H1 (cell line): ENCODE data around the gene USH2A. TPM values are rescaled to one million over a fixed set of nuclear protein-coding genes. Genes with fewer than 3 reads are reported as not detected.

ENCODE experiments used
- CTCF ChIA-PET: fragments of 300-600 bp; sonication (Branson Sonifier 250); formaldehyde crosslinking; loops from one replicate; lab custom pipeline; 2021; ENCODE audit not compliant: partially characterized antibody; lab: Charles Lee
- POLR2A ChIA-PET: fragments of 300-600 bp; sonication (Branson Sonifier 250); formaldehyde crosslinking; loops from one replicate; lab custom pipeline; 2021; ENCODE audit warnings: inconsistent platforms; ENCODE audit not compliant: partially characterized antibody; lab: Charles Lee
- DNase-seq, 2 experiments: peaks; one replicate each; pipeline versions ENCODE4 v3.0.0 to v3.0.0-alpha.2; 2010 to 2022; ENCODE audit warnings: low spot score in 2 of 2, low read depth in 1 of 2, mixed read lengths in 1 of 2
- FAIRE-seq: peaks from 2 replicates; lab custom pipeline; 2011; peaks lifted over from hg19 to GRCh38; lab: Jason Lieb, UNC
- H2AFZ ChIP-seq: 2 replicates; pipeline ENCODE4 v1.8.1; 2012; ENCODE audit warnings: low read length, inconsistent platforms
- H2AK5ac ChIP-seq: 2 replicates; pipeline ENCODE4 v1.6.1; 2013; ENCODE audit warnings: low read depth, low read length
- H2BK120ac ChIP-seq: replicated peaks from 2 replicates; pipeline ENCODE3; 2013; ENCODE audit warnings: low read depth, low read length, inconsistent platforms
- H2BK12ac ChIP-seq: 2 replicates; pipeline ENCODE4 v1.6.1; 2013; ENCODE audit warnings: low read depth, low read length
- H2BK15ac ChIP-seq: 2 replicates; pipeline ENCODE4 v1.6.1; 2013; ENCODE audit warnings: low read length
- H2BK20ac ChIP-seq: 2 replicates; pipeline ENCODE4 v1.6.1; 2013; ENCODE audit warnings: low read length
- H2BK5ac ChIP-seq: 2 replicates; pipeline ENCODE4 v1.6.1; 2013; ENCODE audit warnings: low read depth, low read length
- H3K14ac ChIP-seq: 2 replicates; pipeline ENCODE4 v1.6.1; 2013; ENCODE audit warnings: inconsistent platforms; ENCODE audit not compliant: insufficient read length
- H3K18ac ChIP-seq: 2 replicates; pipeline ENCODE4 v1.6.1; 2013; ENCODE audit warnings: low read length; ENCODE audit errors: extremely low read depth
- H3K23ac ChIP-seq: 2 replicates; pipeline ENCODE4 v1.6.1; 2013; ENCODE audit warnings: inconsistent platforms; ENCODE audit not compliant: insufficient read length
- H3K23me2 ChIP-seq: 2 replicates; pipeline ENCODE4 v1.6.1; 2013; ENCODE audit warnings: low read depth, low read length
- H3K27ac ChIP-seq: 2 replicates; pipeline ENCODE4 v1.6.1; 2011; ENCODE audit warnings: low read depth, low read length, inconsistent platforms
- H3K27me3 ChIP-seq, 4 experiments: replicated peaks in 1 of 4; 1 replicate in 1 of 4; 2 replicates in 3 of 4; pipeline versions ENCODE4 v1.6.1 to v1.8.1; 2011 to 2013; ENCODE audit warnings: low read length in 3 of 4, mild to moderate bottlenecking in 3 of 4, inconsistent platforms in 2 of 4, mixed read lengths in 2 of 4, moderate library complexity in 1 of 4; ENCODE audit not compliant: control insufficient read depth in 3 of 4, insufficient read depth in 3 of 4; ENCODE audit errors: extremely low read depth in 1 of 4
- H3K36me3 ChIP-seq, 4 experiments: 2 replicates each; pipeline versions ENCODE4 v1.6.1 to v1.8.1; 2011 to 2013; ENCODE audit warnings: mild to moderate bottlenecking in 4 of 4, low read length in 3 of 4, moderate library complexity in 2 of 4, control low read depth in 1 of 4, inconsistent platforms in 1 of 4; ENCODE audit not compliant: insufficient read depth in 4 of 4, control insufficient read depth in 2 of 4
- H3K4ac ChIP-seq: replicated peaks from 2 replicates; pipeline ENCODE3; 2013; ENCODE audit warnings: low read length, low read depth, mixed read lengths, inconsistent platforms; ENCODE audit not compliant: insufficient read length
- H3K4me1 ChIP-seq, 4 experiments: replicated peaks in 1 of 4; 1 replicate in 1 of 4; 2 replicates in 3 of 4; pipeline versions ENCODE4 v1.6.1 to v1.8.1; 2011 to 2013; ENCODE audit warnings: low read length in 3 of 4, inconsistent platforms in 2 of 4, mixed read lengths in 1 of 4; ENCODE audit not compliant: insufficient read depth in 4 of 4, control insufficient read depth in 3 of 4
- H3K4me2 ChIP-seq, 2 experiments: 2 replicates each; pipeline versions ENCODE4 v1.6.1 to v1.8.1; 2011 to 2013; ENCODE audit warnings: low read depth in 2 of 2, low read length in 2 of 2, control low read depth in 1 of 2, inconsistent platforms in 1 of 2, mild to moderate bottlenecking in 1 of 2; ENCODE audit not compliant: insufficient read depth in 1 of 2
- H3K4me3 ChIP-seq, 4 experiments: fragments of 200-600, 300-600 bp in 1 of 4; sonication (generic), shearing (Covaris generic), sonication (Bioruptor Twin) in 1 of 4; 2 replicates each; pipeline versions ENCODE4 v1.5.1 to v1.8.1; 2011 to 2016; ENCODE audit warnings: low read length in 4 of 4, low read depth in 3 of 4, control low read depth in 2 of 4, inconsistent platforms in 2 of 4, mild to moderate bottlenecking in 2 of 4, mixed read lengths in 1 of 4, moderate library complexity in 1 of 4; ENCODE audit not compliant: insufficient read depth in 2 of 4; ENCODE audit errors: extremely low read depth in 1 of 4
- H3K56ac ChIP-seq: replicated peaks from 2 replicates; pipeline ENCODE3; 2013; ENCODE audit warnings: low read depth, mild to moderate bottlenecking, mixed read lengths, low read length, inconsistent platforms; ENCODE audit not compliant: insufficient read length
- H3K79me1 ChIP-seq: 2 replicates; pipeline ENCODE4 v1.6.1; 2013; ENCODE audit warnings: low read depth, low read length, control low read depth
- H3K79me2 ChIP-seq, 2 experiments: 2 replicates each; pipeline versions ENCODE4 v1.6.1 to v1.8.1; 2012 to 2013; ENCODE audit warnings: low read length in 2 of 2, mild to moderate bottlenecking in 2 of 2, inconsistent platforms in 1 of 2; ENCODE audit not compliant: insufficient read depth in 2 of 2, control insufficient read depth in 1 of 2
- H3K9ac ChIP-seq, 4 experiments: replicated peaks in 1 of 4; 1 replicate in 1 of 4; 2 replicates in 3 of 4; pipeline versions ENCODE4 v1.6.1 to v1.8.1; 2011 to 2013; ENCODE audit warnings: low read depth in 3 of 4, low read length in 3 of 4, control low read depth in 2 of 4, mild to moderate bottlenecking in 2 of 4, moderate library complexity in 2 of 4, inconsistent platforms in 1 of 4; ENCODE audit errors: extremely low read depth in 1 of 4
- H3K9me3 ChIP-seq, 2 experiments: 2 replicates each; pipeline versions ENCODE4 v1.6.1 to v1.8.1; 2012 to 2013; ENCODE audit warnings: mild to moderate bottlenecking in 2 of 2, moderate library complexity in 2 of 2, control low read depth in 1 of 2, inconsistent platforms in 1 of 2, low read depth in 1 of 2, low read length in 1 of 2, mixed read lengths in 1 of 2; ENCODE audit not compliant: insufficient read depth in 2 of 2
- H4K20me1 ChIP-seq, 2 experiments: replicated peaks in 1 of 2; 2 replicates each; pipeline versions ENCODE3 to v1.8.1; 2011 to 2013; ENCODE audit warnings: inconsistent platforms in 2 of 2, low read length in 2 of 2, mild to moderate bottlenecking in 1 of 2; ENCODE audit not compliant: insufficient read depth in 2 of 2, control insufficient read depth in 1 of 2
- H4K5ac ChIP-seq: 2 replicates; pipeline ENCODE4 v1.6.1; 2013; ENCODE audit warnings: low read length, low read depth, mixed read lengths, inconsistent platforms; ENCODE audit not compliant: insufficient read length
- H4K8ac ChIP-seq: 2 replicates; pipeline ENCODE4 v1.8.0; 2013; ENCODE audit warnings: mild to moderate bottlenecking, moderate library complexity, low read length, inconsistent platforms; ENCODE audit not compliant: insufficient read depth; ENCODE audit errors: extremely low read depth
- H4K91ac ChIP-seq: replicated peaks from 2 replicates; pipeline ENCODE3; 2013; ENCODE audit warnings: low read length, mixed read lengths, inconsistent platforms; ENCODE audit not compliant: insufficient read length
- BRCA1 ChIP-seq: IDR thresholded peaks from 2 replicates; pipeline ENCODE4 v1.6.1; 2012; ENCODE audit warnings: low read depth, low read length, improper control_type of control experiment
- EP300 ChIP-seq, 2 experiments: IDR thresholded peaks; 1 replicate in 1 of 2; 2 replicates in 1 of 2; pipeline ENCODE4 v1.6.1; 2011 to 2012; ENCODE audit warnings: low read depth in 2 of 2, low read length in 2 of 2, mild to moderate bottlenecking in 2 of 2, borderline replicate concordance in 1 of 2, inconsistent platforms in 1 of 2, moderate library complexity in 1 of 2
- GABPA ChIP-seq: IDR thresholded peaks from 2 replicates; pipeline ENCODE4 v1.6.1; 2011; ENCODE audit warnings: mild to moderate bottlenecking, low read length, moderate library complexity, borderline replicate concordance; ENCODE audit not compliant: insufficient read depth
- JUND ChIP-seq: IDR thresholded peaks from 2 replicates; pipeline ENCODE4 v1.6.1; 2011; ENCODE audit warnings: mild to moderate bottlenecking, improper control_type of control experiment, low read length
- KDM5A ChIP-seq: fragments of 200-600 bp; IDR thresholded peaks from 2 replicates; pipeline ENCODE4 v1.7.1; 2012; ENCODE audit warnings: mild to moderate bottlenecking, low read length, inconsistent platforms, mixed read lengths
- POLR2A ChIP-seq, 2 experiments: IDR thresholded peaks; 1 replicate in 1 of 2; 2 replicates in 1 of 2; pipeline ENCODE4 v1.6.1; 2011; ENCODE audit warnings: low read depth in 2 of 2, low read length in 2 of 2, mild to moderate bottlenecking in 2 of 2; ENCODE audit errors: control extremely low read depth in 1 of 2
- SAP30 ChIP-seq: fragments of 300-600 bp; sonication (generic); IDR thresholded peaks from 2 replicates; pipeline ENCODE4 v1.7.1; 2012; ENCODE audit warnings: low read length, moderate library complexity, mild to moderate bottlenecking, inconsistent platforms; ENCODE audit not compliant: insufficient read depth, insufficient replicate concordance
- SIN3A ChIP-seq, 2 experiments: IDR thresholded peaks in 1 of 2; conservative IDR thresholded peaks in 1 of 2; 2 replicates each; pipeline ENCODE4 v1.6.1; 2011 to 2012; ENCODE audit warnings: low read length in 2 of 2, improper control_type of control experiment in 1 of 2, low read depth in 1 of 2, mild to moderate bottlenecking in 1 of 2
- SIRT6 ChIP-seq: IDR thresholded peaks from one replicate; pipeline ENCODE4 v1.7.1; 2012; ENCODE audit warnings: low read length, inconsistent platforms
- SP1 ChIP-seq: IDR thresholded peaks from 2 replicates; pipeline ENCODE4 v1.6.1; 2011; ENCODE audit warnings: low read depth, low read length
- SP4 ChIP-seq: IDR thresholded peaks from 2 replicates; pipeline ENCODE4 v1.6.1; 2012; ENCODE audit warnings: low read length, inconsistent platforms
- SRF ChIP-seq: IDR thresholded peaks from 2 replicates; pipeline ENCODE4 v1.6.1; 2011; ENCODE audit warnings: mild to moderate bottlenecking, low read depth, low read length, moderate library complexity
- SUZ12 ChIP-seq: fragments of 200-600 bp; sonication (generic); IDR thresholded peaks from 2 replicates; pipeline ENCODE4 v1.6.1; 2012; ENCODE audit warnings: mild to moderate bottlenecking, inconsistent platforms, low read length, moderate library complexity, mixed read lengths
- TCF12 ChIP-seq: IDR thresholded peaks from 2 replicates; pipeline ENCODE4 v1.6.1; 2011; ENCODE audit warnings: low read depth, mild to moderate bottlenecking, low read length
- WGBS, 2 experiments: shearing (Covaris generic) in 1 of 2; methylation state at CpG; one replicate each; pipeline versions ENCODE4 v1.1.6 to v1.1.7; 2013 to 2015; ENCODE audit warnings: low lambda C conversion rate in 2 of 2, mixed read lengths in 2 of 2, inconsistent platforms in 1 of 2, low coverage in 1 of 2, missing lambda C conversion rate in 1 of 2; ENCODE audit not compliant: insufficient replicate concordance in 2 of 2, insufficient coverage in 1 of 2, insufficient read length in 1 of 2; ENCODE audit errors: extremely low coverage in 1 of 2, missing lambda C conversion rate in 1 of 2; 5-methylcytosine and 5-hydroxymethylcytosine counted together
- polyA plus RNA-seq, 7 experiments: library from polyadenylated mRNA; depleted of rRNA in 3 of 7; stranded (reverse) in 5 of 7; unstranded in 2 of 7; fragments of >200 nt in 5 of 7; fragments of 200-250 nt in 2 of 7; gene quantifications; 1 replicate in 5 of 7; 2 replicates in 1 of 7; 4 replicates in 1 of 7; pipeline versions ENCODE4 v1.2.1 to v1.2.3, GENCODE V29; 2011 to 2013; ENCODE audit warnings: missing spikeins in 2 of 7, mixed read lengths in 2 of 7
- total RNA-seq: library from RNA; stranded (reverse); fragmentation: NEBNext Ultra II Directional; extraction: Animal tissue kit (Norgen Biotek cat#: 25700); gene quantifications from 2 replicates; pipeline ENCODE4 v1.2.1, GENCODE V29; 2021

The USH2A gene
- total and polyA plus RNA-seq, 2 of the 8 experiments (the other 6 are each of a cell fraction or from before 2014, with no cell fraction given): 0.02 to 0.17 TPM

- no peak overlapping the region for H3K23ac ChIP-seq
- no peaks in the 10 kb centered on the region for H3K23me2 ChIP-seq
- H3K56ac ChIP-seq: no peak overlapping the region
- H4K5ac ChIP-seq: no peak overlapping the region
- no peak overlapping the region for H4K91ac ChIP-seq
- no peak overlapping the region for H3K9ac ChIP-seq
- no peak overlapping the region for H3K4me2 ChIP-seq
- H2BK15ac ChIP-seq: no peak overlapping the region
- H3K4me3 ChIP-seq: no peak overlapping the region
- FAIRE-seq: no peak
- no peak overlapping the region for H3K14ac ChIP-seq
- H2AFZ ChIP-seq: 0 out of 2 replicates have a peak overlapping the region, but pooled peaks have one; percentile 20
- H3K18ac ChIP-seq: no peak overlapping the region
- H3K79me1 ChIP-seq: no peaks in the 10 kb centered on the region
- no peaks in the 10 kb centered on the region for H3K27me3 ChIP-seq
- no peak overlapping the region for H2BK120ac ChIP-seq
- WGBS, 2 experiments: 98% methylated on average over 3 of the region's 3 CpGs; no CpG with 5 or more reads in 1 of the 2 experiments
- POLR2A ChIA-PET: no interaction called here
- no peak overlapping the region for H3K4ac ChIP-seq
- no peaks in the 10 kb centered on the region for H3K4me1 ChIP-seq
- no peak for DNase-seq
- no peaks in the 10 kb centered on the region for H4K20me1 ChIP-seq
- H2BK20ac ChIP-seq: no peak overlapping the region
- no peak overlapping the region for H2BK5ac ChIP-seq
- H2BK12ac ChIP-seq: no peak overlapping the region
- no peaks in the 10 kb centered on the region for H3K36me3 ChIP-seq
- no peaks in the 10 kb centered on the region for H3K79me2 ChIP-seq
- H4K8ac ChIP-seq: no peak overlapping the region
- no peaks in the 10 kb centered on the region for H3K9me3 ChIP-seq
- no peak overlapping the region for H3K27ac ChIP-seq
- no peak overlapping the region for H2AK5ac ChIP-seq
- CTCF ChIA-PET: interaction anchor here (1.3 to 1.5 kb wide), 3 partner anchors 11 to 89 kb away, joined by 3 to 4 read pairs (median 4); no protein-coding TSS in a partner anchor
- TF ChIP-seq JUND (no peak), SUZ12 (no peak), EP300 (IDR thresholded peaks at IDR 0.05; ENCODE audit: borderline replicate concordance in 1 of 2, low read depth in 2 of 2, low read length in 2 of 2) (no peak), SP1 (no peak), KDM5A (no peak), BRCA1 (no peak), SIN3A (conservative IDR thresholded peaks at IDR 0.05 in 1 of 2, IDR thresholded peaks at IDR 0.05 in 1 of 2; ENCODE audit: low read depth in 1 of 2, low read length in 2 of 2) (no peak), SP4 (no peak), SRF (no peak), SAP30 (no peak), POLR2A (IDR thresholded peaks at IDR 0.05; ENCODE audit: control extremely low read depth in 1 of 2, low read depth in 2 of 2, low read length in 2 of 2) (no peak), GABPA (no peak), SIRT6 (no peak), TCF12 (no peak)
These were observed 336.6 kb downstream of the USH2A start for GRCh38 chr1:216086678-216087077.
